ENCODE results near the gene NFKBIL1. TPM values are rescaled to one million over a fixed set of nuclear protein-coding genes. Genes with fewer than 3 reads are reported as not detected.
A peak's percentile ranks its signal among the peaks of the same experiment; 100 is the strongest.

The NFKBIL1 gene
- total RNA-seq, 3 donors from 2014 or later (not counting 1 experiment from before 2014, with no cell fraction given), result 8.1 to 10.9 (median 10.7) TPM

- Histone ChIP-seq H3K4me1 (ENCODE audit: control insufficient read depth, insufficient read depth, low read length) (peaks cover 62% of the 10 kb centered on the region), H3K9me3 (ENCODE audit: control insufficient read depth, insufficient read depth, low read length) (no peaks in the 10 kb centered on the region), H3K4me3 (ENCODE audit: low read length) (no peak overlapping the region), H3K27me3 (ENCODE audit: control insufficient read depth, insufficient read depth, low read length) (no peaks in the 10 kb centered on the region), H3K27ac (ENCODE audit: low read length) (peak overlapping the region; percentile 75), H3K36me3 (ENCODE audit: control insufficient read depth, insufficient read depth, low read length) (no peaks in the 10 kb centered on the region)
- ATAC-seq (peak; percentile 23 to 36 (median 31)), DNase-seq (peak in 1 of 2 donors; percentile 60)
- Mint-ChIP-seq H3K9me3 (no peaks in the 10 kb centered on the region), H3K27me3 (ENCODE audit: low read depth in 2 of 2) (no peaks in the 10 kb centered on the region), H3K4me1 (peaks cover 35 to 53% of the 10 kb centered on the region in 2 donors), H3K27ac (peak overlapping the region; percentile 95), H3K36me3 (no peaks in the 10 kb centered on the region), H3K4me3 (peak overlapping the region; percentile 78)
- TF ChIP-seq, protein P1, sequence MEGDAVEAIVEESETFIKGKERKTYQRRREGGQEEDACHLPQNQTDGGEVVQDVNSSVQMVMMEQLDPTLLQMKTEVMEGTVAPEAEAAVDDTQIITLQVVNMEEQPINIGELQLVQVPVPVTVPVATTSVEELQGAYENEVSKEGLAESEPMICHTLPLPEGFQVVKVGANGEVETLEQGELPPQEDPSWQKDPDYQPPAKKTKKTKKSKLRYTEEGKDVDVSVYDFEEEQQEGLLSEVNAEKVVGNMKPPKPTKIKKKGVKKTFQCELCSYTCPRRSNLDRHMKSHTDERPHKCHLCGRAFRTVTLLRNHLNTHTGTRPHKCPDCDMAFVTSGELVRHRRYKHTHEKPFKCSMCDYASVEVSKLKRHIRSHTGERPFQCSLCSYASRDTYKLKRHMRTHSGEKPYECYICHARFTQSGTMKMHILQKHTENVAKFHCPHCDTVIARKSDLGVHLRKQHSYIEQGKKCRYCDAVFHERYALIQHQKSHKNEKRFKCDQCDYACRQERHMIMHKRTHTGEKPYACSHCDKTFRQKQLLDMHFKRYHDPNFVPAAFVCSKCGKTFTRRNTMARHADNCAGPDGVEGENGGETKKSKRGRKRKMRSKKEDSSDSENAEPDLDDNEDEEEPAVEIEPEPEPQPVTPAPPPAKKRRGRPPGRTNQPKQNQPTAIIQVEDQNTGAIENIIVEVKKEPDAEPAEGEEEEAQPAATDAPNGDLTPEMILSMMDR (IDR thresholded peaks at IDR 0.05), result no peak
- WGBS (ENCODE audit: insufficient coverage), result 42% methylated on average over 9 of the region's 9 CpGs
- intact Hi-C loops (cut with micrococcal nuclease), result loop anchor here (1.0 kb wide), 1 partner anchor 7 kb away; no protein-coding TSS in a partner anchor
These were observed 20.3 kb downstream of the NFKBIL1 start for GRCh38 chr6:31567531-31568370.

DNA sequence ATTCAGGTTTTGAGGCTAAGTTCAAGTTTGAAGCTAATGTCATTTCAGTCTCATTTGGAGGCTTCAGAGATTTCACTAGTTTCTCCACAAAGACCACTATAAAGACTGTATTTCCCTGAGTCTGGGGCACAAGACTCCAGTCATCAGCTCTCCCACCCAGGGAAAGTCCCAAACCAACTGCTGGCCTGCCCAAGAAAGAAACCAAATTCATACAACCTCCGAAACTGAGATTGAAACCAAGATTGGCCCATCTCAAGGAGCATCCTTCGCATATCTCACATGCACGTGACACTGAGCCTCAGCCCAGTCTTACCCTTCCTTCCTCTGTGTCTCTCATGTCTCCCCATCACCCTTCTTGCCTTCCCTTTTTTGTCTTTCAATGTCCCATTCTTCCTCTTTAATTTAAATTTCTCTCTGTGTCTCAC is 21.1 kb downstream of the NFKBIL1 start:
- H3K36me3 Mint-ChIP-seq, result no peaks in the 10 kb centered on the region
- Histone ChIP-seq H3K36me3 (ENCODE audit: control insufficient read depth, insufficient read depth, low read length) (no peaks in the 10 kb centered on the region), H3K4me3 (ENCODE audit: low read length) (no peak overlapping the region), H3K27me3 (ENCODE audit: control insufficient read depth, insufficient read depth, low read length) (no peaks in the 10 kb centered on the region), H3K9me3 (ENCODE audit: control insufficient read depth, insufficient read depth, low read length) (no peaks in the 10 kb centered on the region), H3K27ac (ENCODE audit: low read length) (peak overlapping the region; percentile 75), H3K4me1 (ENCODE audit: control insufficient read depth, insufficient read depth, low read length) (peaks cover 67% of the 10 kb centered on the region)
- peaks cover 41 to 55% of the 10 kb centered on the region in 2 donors for H3K4me1 Mint-ChIP-seq
- H3K9me3 Mint-ChIP-seq, result no peaks in the 10 kb centered on the region
- DNase-seq, result peak in 1 of 2 donors; percentile 95
- H3K4me3 Mint-ChIP-seq, result peak overlapping the region; percentile 78
- ATAC-seq, result peak; percentile 72 to 86 (median 85)
- H3K27me3 Mint-ChIP-seq (ENCODE audit: low read depth in 2 of 2), result no peaks in the 10 kb centered on the region
- TF ChIP-seq, protein P1 (IDR thresholded peaks at IDR 0.05), result no peak
- intact Hi-C loops (cut with micrococcal nuclease), result loop anchor here (1.0 kb wide), 1 partner anchor 8 kb away; no protein-coding TSS in a partner anchor
- WGBS (ENCODE audit: insufficient coverage), result 0% methylated on average over 3 of the region's 3 CpGs
- peak overlapping the region; percentile 95 for H3K27ac Mint-ChIP-seq

DNA sequence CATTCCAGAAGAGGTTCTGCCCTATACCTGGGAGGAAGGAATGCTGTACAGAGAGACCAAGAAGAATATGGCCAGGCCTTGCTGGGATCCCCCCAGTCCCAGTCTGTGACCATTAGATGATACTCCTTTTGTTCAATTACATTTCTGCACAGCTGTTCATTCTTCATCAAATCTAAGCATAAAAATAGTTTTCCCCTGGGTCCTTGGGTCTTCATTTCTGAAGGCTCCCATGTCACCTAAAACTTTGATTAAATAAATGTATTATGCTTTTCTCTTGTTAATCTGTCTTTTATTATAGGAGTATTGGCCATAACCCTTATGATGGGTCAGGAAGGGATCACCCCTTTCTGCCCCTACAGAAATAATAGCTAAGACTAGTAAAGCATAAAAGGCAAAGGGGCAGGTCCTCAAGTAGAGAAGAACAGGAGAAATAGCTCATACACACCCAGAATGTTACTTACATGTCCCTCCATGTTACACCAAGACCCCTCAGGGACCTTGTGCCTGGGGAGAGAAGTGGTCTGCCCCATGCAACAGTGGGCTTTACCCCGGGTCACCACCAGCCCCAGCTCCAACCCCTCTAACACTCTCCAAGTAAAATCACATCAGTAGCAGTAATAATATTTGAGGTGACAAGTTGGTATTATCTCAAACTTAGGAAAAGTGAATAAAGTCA is 22.6 kb downstream of the NFKBIL1 start:
- no peak overlapping the region for H3K4me3 Mint-ChIP-seq
- no peaks in the 10 kb centered on the region for H3K9me3 Mint-ChIP-seq
- no peak for ATAC-seq
- no peaks in the 10 kb centered on the region for H3K27me3 Mint-ChIP-seq (ENCODE audit: low read depth in 2 of 2)
- H3K4me1 ChIP-seq (ENCODE audit: control insufficient read depth, insufficient read depth, low read length), result peaks cover 82% of the 10 kb centered on the region
- no peaks in the 10 kb centered on the region for H3K36me3 Mint-ChIP-seq
- WGBS (ENCODE audit: insufficient coverage), result no CpG with 5 or more reads among the region's 1 CpG
- no peak for DNase-seq
- TF ChIP-seq, protein P1 (IDR thresholded peaks at IDR 0.05), result no peak
- H3K27me3 ChIP-seq (ENCODE audit: control insufficient read depth, insufficient read depth, low read length), result no peaks in the 10 kb centered on the region
- no peak overlapping the region for H3K4me3 ChIP-seq (ENCODE audit: low read length)
- H3K27ac Mint-ChIP-seq, result peak overlapping the region; percentile 61 to 95
- intact Hi-C loops (cut with micrococcal nuclease), result no loop called here
- no peaks in the 10 kb centered on the region for H3K9me3 ChIP-seq (ENCODE audit: control insufficient read depth, insufficient read depth, low read length)
- no peak overlapping the region for H3K27ac ChIP-seq (ENCODE audit: low read length)
- peaks cover 51 to 66% of the 10 kb centered on the region in 2 donors for H3K4me1 Mint-ChIP-seq
- H3K36me3 ChIP-seq (ENCODE audit: control insufficient read depth, insufficient read depth, low read length), result no peaks in the 10 kb centered on the region

Data from natural killer cell (primary cell).